Activated gamma-delta T cell treated with Interleukin-2 at 50 U/mL for 16 hours (primary cell): ENCODE data around the gene CDIPT.

Source experiments
- DNase-seq: peaks from one replicate; pipeline ENCODE4 v3.0.0-alpha.2; 2020

CDIPT gene

GRCh38 chr16:29809031-29809747 lies 53.8 kb downstream of the CDIPT start:
- DNase-seq: no peak
